A549 treated with AZD2906 at 1 μM for 4 hours (cell line): ENCODE results near the gene ZNF229. TPM values are rescaled to one million over a fixed set of nuclear protein-coding genes. Genes with fewer than 3 reads are reported as not detected.

Experiments
- total RNA-seq: library from RNA; stranded (reverse); fragments of 200-300 nt; extraction: Qiagen RNA extraction; gene quantifications from 5 replicates; pipeline ENCODE4 v1.2.3, GENCODE V29; 2022

Gene ZNF229
- total RNA-seq = 2.3 to 3.2 TPM (median 2.3 TPM) in 5 replicates

DNA sequence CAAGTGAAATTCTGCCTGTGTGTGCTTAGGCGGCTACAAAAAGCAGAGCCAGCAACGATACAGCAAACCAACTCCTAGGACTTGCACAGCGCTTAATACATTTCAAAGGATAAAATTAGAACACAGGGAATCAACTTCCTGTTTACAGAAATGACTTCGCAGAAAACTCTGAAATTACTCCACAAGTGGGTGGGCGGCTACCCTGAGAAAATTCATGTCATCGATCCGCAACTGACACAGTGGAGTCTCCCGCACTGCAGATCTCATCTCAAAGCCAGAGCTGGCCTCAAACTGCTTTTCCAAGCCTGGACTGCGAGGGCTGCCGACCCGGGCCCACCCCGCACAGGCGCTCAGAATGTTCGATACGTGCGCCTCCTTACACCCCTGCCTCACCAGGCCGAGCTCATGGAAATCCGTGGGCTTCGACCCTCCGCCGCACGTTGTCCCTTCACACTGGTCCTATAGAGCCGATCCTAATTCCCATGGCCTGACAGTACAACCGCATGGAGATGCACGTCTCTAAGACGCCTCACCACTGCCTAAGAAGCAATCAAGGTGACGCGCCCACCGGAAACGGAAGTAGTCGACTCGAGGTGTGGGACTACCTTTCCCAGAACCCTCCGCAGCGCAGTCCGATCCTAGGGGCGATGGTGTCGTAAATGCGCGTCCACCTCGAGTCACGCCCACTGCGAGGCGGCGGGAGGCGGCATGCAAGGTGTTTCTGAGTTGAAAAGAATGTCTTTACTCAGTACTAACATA, at the start of gene ZNF229:
TSS of gene ZNF229 (minus strand) at position 557 of the 759 bp plus-strand sequence. CDS start 5,625 bp downstream, outside the sequence.

GRCh38 chr19:44401139-44402115, 46.8 kb downstream of the ZNF229 start, which contains the start of gene ZNF285:
TSS of gene ZNF285 (minus strand) at chr19:44401608. CDS start at chr19:44397213, 4,395 bp downstream.

Other genes starting within 250 kb of the ZNF229 start
- 9.7 to 12.9 TPM (median 10.0 TPM) in 5 replicates for gene ZNF227, start 235.9 kb downstream of the ZNF229 start, total RNA-seq
- 0.40 to 0.79 TPM (median 0.50 TPM) in 5 replicates for gene ZNF233, start 188.6 kb downstream of the ZNF229 start, total RNA-seq
- 2.6 to 3.4 TPM (median 2.8 TPM) in 5 replicates for gene ZNF235, start 143.4 kb downstream of the ZNF229 start, total RNA-seq
- gene ZNF112, start 91.8 kb downstream of the ZNF229 start, total RNA-seq = 1.6 to 2.3 TPM (median 1.8 TPM) in 5 replicates
- 1.6 to 2.3 TPM (median 2.1 TPM) in 5 replicates for gene ZNF285, start 46.9 kb downstream of the ZNF229 start, total RNA-seq
- 7.3 to 9.2 TPM (median 7.5 TPM) in 5 replicates for gene ZNF180, start 52.0 kb upstream of the ZNF229 start, total RNA-seq
- gene CEACAM20, start 81.2 kb upstream of the ZNF229 start, total RNA-seq = 0.03 to 0.05 TPM (median 0.05 TPM) in 3 of 5 replicates, not detected in the others
- gene IGSF23, start 165.1 kb upstream of the ZNF229 start, total RNA-seq = 0.36 to 0.67 TPM (median 0.42 TPM) in 5 replicates
- 107 to 123 TPM (median 118 TPM) in 5 replicates for gene PVR, start 195.4 kb upstream of the ZNF229 start, total RNA-seq
- gene CEACAM19, start 223.0 kb upstream of the ZNF229 start, total RNA-seq = 7.7 to 12.3 TPM (median 9.2 TPM) in 5 replicates